Astrocyte of the cerebellum (primary cell): ENCODE results near the gene NFIA.

Source experiments
- DNase-seq: peaks from one replicate; pipeline ENCODE4 v3.0.0-alpha.2; 2011; ENCODE audit warnings: low read depth
- H3K4me3 ChIP-seq: 2 replicates; pipeline ENCODE4 v1.5.1; 2011; ENCODE audit warnings: mild to moderate bottlenecking, low read depth, low read length, moderate library complexity
- CTCF ChIP-seq: IDR thresholded peaks from 2 replicates; pipeline ENCODE4 v1.5.1; 2012; ENCODE audit warnings: low read length, low read depth, moderate library complexity, mild to moderate bottlenecking; ENCODE audit errors: missing control alignments
- in situ Hi-C: cut with HindIII; loops from 2 replicates; pipeline ENCODE4 v1.10.0; 2017; ENCODE audit warnings: low sequenced_read_pairs

NFIA gene

GRCh38 chr1:61117283-61117682, 34.9 kb downstream of the NFIA start:
- no peak for TF ChIP-seq CTCF
- in situ Hi-C loops, result no loop called here
- H3K4me3 ChIP-seq, result no peak overlapping the region
- no peak for DNase-seq

- no peak overlapping the region for H3K4me3 ChIP-seq
- in situ Hi-C loops, result no loop called here
- DNase-seq, result no peak
- TF ChIP-seq CTCF, result no peak
These were observed 36.7 kb downstream of the NFIA start for GRCh38 chr1:61119085-61119484.

GRCh38 chr1:61120246-61120840, 38.0 kb downstream of the NFIA start:
- in situ Hi-C loops, result no loop called here
- TF ChIP-seq CTCF, result no peak
- H3K4me3 ChIP-seq, result no peak overlapping the region
- DNase-seq, result no peak

GRCh38 chr1:61120998-61121397, 38.6 kb downstream of the NFIA start:
- DNase-seq, result no peak
- no peak overlapping the region for H3K4me3 ChIP-seq
- in situ Hi-C loops, result no loop called here
- no peak for TF ChIP-seq CTCF

GRCh38 chr1:61121631-61122030, 39.3 kb downstream of the NFIA start:
- DNase-seq, result no peak
- TF ChIP-seq CTCF, result no peak
- no peak overlapping the region for H3K4me3 ChIP-seq
- in situ Hi-C loops, result no loop called here

- DNase-seq, result no peak
- in situ Hi-C loops, result no loop called here
- TF ChIP-seq CTCF, result no peak
- no peak overlapping the region for H3K4me3 ChIP-seq
These were observed 40.0 kb downstream of the NFIA start for GRCh38 chr1:61122389-61122788.
